Bronchial epithelial cell (primary cell): ENCODE results near the gene MYBBP1A. TPM values are rescaled to one million over a fixed set of nuclear protein-coding genes. Genes with fewer than 3 reads are reported as not detected.

Source experiments
- DNase-seq: peaks from one replicate; pipeline ENCODE4 v3.0.0-alpha.2; 2010; ENCODE audit warnings: low read depth
- FAIRE-seq: peaks from 2 replicates; lab custom pipeline; 2011; peaks lifted over from hg19 to GRCh38; lab: Jason Lieb, UNC
- H3K27me3 ChIP-seq: 2 replicates; pipeline ENCODE4 v1.5.1; 2011; ENCODE audit warnings: low read length; ENCODE audit not compliant: control insufficient read depth, insufficient read depth
- H3K36me3 ChIP-seq: 2 replicates; pipeline ENCODE4 v1.5.1; 2011; ENCODE audit warnings: low read length; ENCODE audit not compliant: control insufficient read depth, insufficient read depth
- H3K4me3 ChIP-seq: 2 replicates; pipeline ENCODE4 v1.5.1; 2011; ENCODE audit warnings: mild to moderate bottlenecking, low read depth, low read length, control low read depth
- total RNA-seq: library from RNA; depleted of rRNA; stranded (reverse); fragments of >200 nt; gene quantifications from 2 replicates; pipeline ENCODE4 v1.2.1, GENCODE V29; 2014
- TF ChIP-seq, protein P1 (sequence below): IDR thresholded peaks from 2 replicates; pipeline ENCODE4 v1.5.1; 2011; ENCODE audit warnings: mild to moderate bottlenecking, moderate library complexity, low read length, control low read depth, inconsistent platforms; ENCODE audit not compliant: insufficient read depth, severe bottlenecking

MYBBP1A gene
- total RNA-seq, 1 donor from 2014 or later: 60.6 TPM

DNA sequence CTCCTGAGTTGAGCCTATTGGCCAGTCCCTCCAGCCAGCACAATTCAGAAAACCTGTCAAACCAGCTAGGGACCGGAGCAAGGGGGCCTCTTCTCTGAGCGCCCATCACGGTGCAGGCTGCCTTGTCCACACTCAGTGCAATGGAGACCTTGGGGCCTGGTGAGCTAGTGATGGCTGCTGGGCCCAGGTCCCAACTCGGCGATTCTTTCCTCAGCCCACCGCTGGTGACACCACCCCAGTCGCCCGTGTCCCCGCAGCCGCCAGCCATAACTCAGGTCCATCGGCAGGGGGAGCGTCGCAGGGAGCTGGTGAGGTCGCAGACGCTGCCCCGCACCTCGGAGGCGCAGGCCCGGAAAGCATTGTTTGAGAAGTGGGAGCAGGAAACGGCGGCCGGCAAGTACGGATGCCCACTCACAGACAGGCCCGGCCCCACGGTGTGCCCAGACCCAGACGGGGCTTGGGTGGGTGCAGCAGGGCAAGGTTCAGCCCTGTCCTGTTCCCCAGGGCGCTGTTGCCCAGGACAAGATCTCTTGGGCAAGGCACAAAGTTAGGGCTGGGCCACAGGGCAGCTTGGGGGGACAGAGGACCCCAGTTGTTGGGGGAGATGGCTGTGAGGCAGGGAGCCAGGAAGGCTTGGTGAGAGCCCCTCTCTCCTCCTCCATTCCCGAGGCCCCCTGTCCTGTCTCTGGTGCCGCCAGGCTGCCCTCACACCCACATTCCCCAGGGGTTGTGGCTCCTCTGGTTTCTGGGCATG, 39.9 kb upstream of the MYBBP1A start:
- Histone ChIP-seq H3K4me3 (no peak overlapping the region), H3K36me3 (no peaks in the 10 kb centered on the region), H3K27me3 (peaks cover 3% of the 10 kb centered on the region)
- FAIRE-seq (no peak), DNase-seq (no peak)
- TF ChIP-seq, protein P1, sequence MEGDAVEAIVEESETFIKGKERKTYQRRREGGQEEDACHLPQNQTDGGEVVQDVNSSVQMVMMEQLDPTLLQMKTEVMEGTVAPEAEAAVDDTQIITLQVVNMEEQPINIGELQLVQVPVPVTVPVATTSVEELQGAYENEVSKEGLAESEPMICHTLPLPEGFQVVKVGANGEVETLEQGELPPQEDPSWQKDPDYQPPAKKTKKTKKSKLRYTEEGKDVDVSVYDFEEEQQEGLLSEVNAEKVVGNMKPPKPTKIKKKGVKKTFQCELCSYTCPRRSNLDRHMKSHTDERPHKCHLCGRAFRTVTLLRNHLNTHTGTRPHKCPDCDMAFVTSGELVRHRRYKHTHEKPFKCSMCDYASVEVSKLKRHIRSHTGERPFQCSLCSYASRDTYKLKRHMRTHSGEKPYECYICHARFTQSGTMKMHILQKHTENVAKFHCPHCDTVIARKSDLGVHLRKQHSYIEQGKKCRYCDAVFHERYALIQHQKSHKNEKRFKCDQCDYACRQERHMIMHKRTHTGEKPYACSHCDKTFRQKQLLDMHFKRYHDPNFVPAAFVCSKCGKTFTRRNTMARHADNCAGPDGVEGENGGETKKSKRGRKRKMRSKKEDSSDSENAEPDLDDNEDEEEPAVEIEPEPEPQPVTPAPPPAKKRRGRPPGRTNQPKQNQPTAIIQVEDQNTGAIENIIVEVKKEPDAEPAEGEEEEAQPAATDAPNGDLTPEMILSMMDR: peak; percentile 51

DNA sequence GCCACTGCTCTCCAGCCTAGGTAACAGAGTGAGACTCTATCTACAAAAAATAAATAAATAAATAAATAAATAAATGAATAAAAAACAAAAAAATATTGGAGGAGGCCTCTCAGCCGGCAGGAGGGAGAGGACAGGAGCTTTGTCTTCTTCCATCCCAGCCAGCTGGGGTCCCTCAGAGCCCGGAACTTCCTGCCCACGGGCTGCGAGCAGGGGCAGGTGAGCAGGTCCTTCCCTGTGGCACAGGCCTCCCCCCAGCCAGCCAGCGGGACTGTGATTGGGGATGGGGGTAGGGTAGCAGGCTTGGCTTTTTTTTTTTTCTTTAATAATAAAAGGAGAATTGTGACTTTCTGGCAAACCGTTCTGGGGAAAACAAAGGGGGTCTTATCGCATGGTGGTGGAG, 39.2 kb upstream of the MYBBP1A start:
- TF ChIP-seq, protein P1: no peak
- FAIRE-seq (no peak), DNase-seq (no peak)
- no peak overlapping the region for H3K4me3 ChIP-seq
- H3K27me3 ChIP-seq: peaks cover 3% of the 10 kb centered on the region
- H3K36me3 ChIP-seq: no peaks in the 10 kb centered on the region

DNA sequence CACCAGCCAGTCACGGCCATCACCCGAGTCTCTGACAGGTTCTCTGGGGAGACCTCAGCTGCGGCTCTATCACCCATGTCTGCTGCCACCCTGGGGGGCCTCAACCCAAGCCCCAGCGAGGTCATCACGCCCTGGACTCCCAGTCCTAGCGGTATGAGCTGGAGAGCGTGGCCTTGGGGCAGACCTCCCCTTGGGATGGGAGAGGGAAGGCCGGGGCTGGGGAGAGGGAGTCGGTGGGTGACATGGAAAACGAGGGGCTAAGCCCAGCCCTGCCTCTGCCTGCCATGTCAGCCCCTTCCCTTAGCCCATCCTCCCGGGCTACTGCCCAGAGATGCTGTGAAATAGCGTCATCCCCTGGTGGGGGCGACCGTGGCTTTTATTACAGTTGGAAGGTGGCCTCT, 37.8 kb upstream of the MYBBP1A start:
- Histone ChIP-seq H3K36me3 (no peaks in the 10 kb centered on the region), H3K4me3 (no peak overlapping the region), H3K27me3 (peaks cover 12% of the 10 kb centered on the region)
- no peak for FAIRE-seq
- DNase-seq: no peak
- TF ChIP-seq, protein P1: no peak

DNA sequence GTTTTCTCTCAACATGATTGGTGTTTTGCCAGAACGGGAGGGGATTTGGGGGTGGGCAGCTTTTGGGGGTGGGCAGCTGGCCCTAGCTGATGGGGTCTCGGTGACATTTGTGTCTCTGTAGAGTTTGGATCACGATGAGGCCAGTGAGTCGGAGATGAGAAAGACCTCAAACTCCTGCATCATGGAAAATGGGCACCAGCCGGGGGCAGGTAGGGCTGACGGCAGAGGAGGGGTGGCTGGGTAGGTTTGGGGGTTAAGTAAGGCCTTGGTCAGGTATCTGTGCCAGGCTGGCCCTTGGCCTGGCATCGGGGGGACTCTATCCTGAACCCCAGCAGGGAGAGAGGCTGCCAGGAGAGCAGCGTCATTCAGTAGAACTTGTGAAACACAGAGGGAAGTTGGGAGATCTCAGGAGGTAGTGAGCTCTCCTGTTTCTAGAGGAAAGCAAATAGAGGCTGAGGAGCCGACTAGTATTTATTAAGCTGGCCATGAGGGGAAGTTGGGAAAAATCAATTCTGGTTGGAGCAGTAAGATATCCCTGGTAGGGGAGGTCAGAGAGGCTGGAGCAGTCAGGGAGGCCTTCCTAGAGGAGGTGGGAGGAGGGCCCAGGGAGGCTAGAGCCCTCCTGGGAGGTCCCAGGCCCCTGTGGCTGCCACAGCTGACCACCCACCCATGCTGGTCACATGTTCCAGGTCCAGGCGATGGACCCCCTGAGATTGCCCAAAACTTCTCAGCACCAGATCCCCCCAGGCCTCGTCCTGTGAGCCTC, 37.2 kb upstream of the MYBBP1A start:
- FAIRE-seq (peak; percentile 28), DNase-seq (no peak)
- no peaks in the 10 kb centered on the region for H3K36me3 ChIP-seq
- peaks cover 12% of the 10 kb centered on the region for H3K27me3 ChIP-seq
- TF ChIP-seq, protein P1: no peak
- no peak overlapping the region for H3K4me3 ChIP-seq

DNA sequence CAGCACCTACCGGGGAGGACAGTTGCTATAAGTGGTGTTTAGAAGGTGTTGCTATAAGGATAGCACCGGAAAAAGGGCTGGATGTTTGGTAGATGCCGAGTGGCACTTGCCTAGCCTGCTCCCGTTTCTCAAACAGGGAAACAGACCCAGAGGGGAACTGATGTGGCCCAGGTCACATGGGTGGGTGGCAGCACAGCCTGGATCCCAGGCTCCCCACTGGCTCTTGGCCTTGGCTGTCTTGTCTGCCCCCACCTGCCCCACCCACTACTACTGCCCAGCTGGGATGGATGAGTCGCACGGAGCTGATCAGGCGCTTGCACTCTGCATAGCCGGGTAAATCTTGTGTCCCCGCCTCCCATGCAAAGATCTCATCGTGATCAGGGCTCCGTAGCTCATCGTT, 36.3 kb upstream of the MYBBP1A start:
- DNase-seq: no peak
- H3K27me3 ChIP-seq: peaks cover 17% of the 10 kb centered on the region

More for the DNA sequence above, 36.3 kb upstream of the MYBBP1A start:
- TF ChIP-seq, protein P1: no peak
- no peak overlapping the region for H3K4me3 ChIP-seq
- no peak for FAIRE-seq
- no peaks in the 10 kb centered on the region for H3K36me3 ChIP-seq
